OCI-LY1 (cell line): ENCODE measurements around the gene THAP2.
A peak's percentile ranks its signal among the peaks of the same experiment; 100 is the strongest.
"Not testable (repeated sequence)": the region's sequence is repeated elsewhere in the genome, so short reads cannot be mapped to it uniquely, and the experiment has no call there.

Experiments used
- H2AFZ ChIP-seq: fragments of 200-600 bp; sonication (generic), shearing (Covaris generic); 2 replicates; pipeline ENCODE4 v1.6.0; 2014; ENCODE audit warnings: antibody characterized with exemption, mild to moderate bottlenecking, low read length
- H3F3A ChIP-seq: fragments of 200-600 bp; sonication (generic), shearing (Covaris generic); 2 replicates; pipeline ENCODE4 v1.6.0; 2014; ENCODE audit warnings: mild to moderate bottlenecking, antibody characterized with exemption, low read length, moderate library complexity; ENCODE audit not compliant: insufficient read depth
- H3K27ac ChIP-seq: fragments of 200-600 bp; sonication (generic); 2 replicates; pipeline ENCODE4 v1.5.1; 2014; ENCODE audit warnings: low read length, mixed run types, mild to moderate bottlenecking, low read depth; ENCODE audit not compliant: poor library complexity, severe bottlenecking
- H3K27me3 ChIP-seq: fragments of 200-600 bp; sonication (generic); 2 replicates; pipeline ENCODE4 v1.6.0; 2014; ENCODE audit warnings: antibody characterized with exemption, mild to moderate bottlenecking, low read length, moderate library complexity; ENCODE audit not compliant: insufficient read depth
- H3K36me3 ChIP-seq: fragments of 200-600 bp; sonication (generic); 2 replicates; pipeline ENCODE4 v1.6.1; 2014; ENCODE audit warnings: mild to moderate bottlenecking, antibody characterized with exemption, low read length, moderate library complexity, mixed read lengths; ENCODE audit not compliant: insufficient read depth
- H3K4me1 ChIP-seq: fragments of 200-600 bp; sonication (generic); 2 replicates; pipeline ENCODE4 v1.5.1; 2014; ENCODE audit warnings: mild to moderate bottlenecking, low read length, moderate library complexity; ENCODE audit not compliant: insufficient read depth, severe bottlenecking
- H3K4me2 ChIP-seq: fragments of 200-600 bp; sonication (generic), shearing (Covaris generic); 2 replicates; pipeline ENCODE4 v1.6.1; 2014; ENCODE audit warnings: low read length
- H3K4me3 ChIP-seq: fragments of 200-600 bp; sonication (generic); 2 replicates; pipeline ENCODE4 v1.5.1; 2014; ENCODE audit warnings: low read length, low read depth, mild to moderate bottlenecking, mixed read lengths; ENCODE audit not compliant: poor library complexity, severe bottlenecking
- H3K79me2 ChIP-seq: fragments of 200-600 bp; shearing (Covaris generic); 2 replicates; pipeline ENCODE4 v1.6.1; 2016; ENCODE audit warnings: mixed run types, low read length, mixed read lengths; ENCODE audit not compliant: insufficient read depth
- H3K9ac ChIP-seq: fragments of 200-600 bp; sonication (generic), shearing (Covaris generic); 2 replicates; pipeline ENCODE4 v1.6.1; 2014; ENCODE audit warnings: mild to moderate bottlenecking, low read length, mixed read lengths
- H3K9me2 ChIP-seq: fragments of 200-600 bp; sonication (generic), shearing (Covaris generic); 2 replicates; pipeline ENCODE4 v1.6.1; 2014; ENCODE audit warnings: low read depth, mild to moderate bottlenecking, low read length, mixed read lengths
- H3K9me3 ChIP-seq: fragments of 200-600 bp; shearing (Covaris generic); 2 replicates; pipeline ENCODE4 v1.6.1; 2014; ENCODE audit warnings: low read length, mixed read lengths
- H4K20me1 ChIP-seq: fragments of 200-600 bp; sonication (generic), shearing (Covaris generic); 2 replicates; pipeline ENCODE4 v1.6.0; 2016; ENCODE audit warnings: mild to moderate bottlenecking, low read length; ENCODE audit not compliant: insufficient read depth
- CTCF ChIP-seq: fragments of 200-600 bp; sonication (generic), shearing (Covaris generic); IDR thresholded peaks from 2 replicates; pipeline ENCODE4 v1.5.1; 2017; ENCODE audit warnings: mild to moderate bottlenecking, antibody characterized with exemption, low read length, moderate library complexity, mixed read lengths
- EZH2 ChIP-seq: fragments of 200-600 bp; sonication (generic), shearing (Covaris generic); IDR thresholded peaks from 2 replicates; pipeline ENCODE4 v1.8.0; 2017; ENCODE audit warnings: borderline replicate concordance, mixed run types, mild to moderate bottlenecking, antibody characterized with exemption, low read length, moderate library complexity, mixed read lengths

THAP2 gene

GRCh38 chr12:71688961-71689570, 25.0 kb downstream of the THAP2 start:
- Histone ChIP-seq H3K9me3 (no peaks in the 10 kb centered on the region), H3K36me3 (no peaks in the 10 kb centered on the region), H2AFZ (no peak overlapping the region), H3K4me2 (peak overlapping the region; percentile 80), H3K27me3 (no peaks in the 10 kb centered on the region), H3F3A (peaks cover 4% of the 10 kb centered on the region), H3K27ac (peak overlapping the region; percentile 99), H4K20me1 (no peaks in the 10 kb centered on the region), H3K4me1 (peaks cover 83% of the 10 kb centered on the region), H3K79me2 (no peaks in the 10 kb centered on the region; the same call in 1 of the 2 replicates), H3K9ac (peak overlapping the region; percentile 76), H3K4me3 (peak overlapping the region; percentile 76), H3K9me2 (no peaks in the 10 kb centered on the region)
- TF ChIP-seq EZH2 (no peak), CTCF (no peak)

GRCh38 chr12:71691504-71692129, 27.5 kb downstream of the THAP2 start:
- H3K9ac ChIP-seq, result peak overlapping the region; percentile 4
- H3K27me3 ChIP-seq, result no peaks in the 10 kb centered on the region
- TF ChIP-seq CTCF (no peak), EZH2 (no peak)
- H3F3A ChIP-seq, result peaks cover 4% of the 10 kb centered on the region; the same call in 1 of the 2 replicates
- peak overlapping the region; percentile 80 for H3K4me2 ChIP-seq
- peaks cover 85% of the 10 kb centered on the region for H3K4me1 ChIP-seq
- H3K9me3 ChIP-seq, result no peaks in the 10 kb centered on the region
- no peaks in the 10 kb centered on the region for H4K20me1 ChIP-seq
- H3K79me2 ChIP-seq, result no peaks in the 10 kb centered on the region; the same call in 1 of the 2 replicates
- H3K36me3 ChIP-seq, result peaks cover 8% of the 10 kb centered on the region
- H3K27ac ChIP-seq, result peak overlapping the region; percentile 99
- H2AFZ ChIP-seq, result no peak overlapping the region
- H3K9me2 ChIP-seq, result no peaks in the 10 kb centered on the region
- peak overlapping the region; percentile 76 for H3K4me3 ChIP-seq

GRCh38 chr12:71693126-71693525, 29.0 kb downstream of the THAP2 start:
- TF ChIP-seq CTCF, result no peak
- no peak for TF ChIP-seq EZH2
- Histone ChIP-seq H3K79me2 (no peaks in the 10 kb centered on the region; the same call in 1 of the 2 replicates), H3F3A (peaks cover 4% of the 10 kb centered on the region; the same call in 1 of the 2 replicates), H3K27me3 (no peaks in the 10 kb centered on the region), H3K27ac (peak overlapping the region; percentile 99), H3K4me1 (peaks cover 77% of the 10 kb centered on the region), H3K4me2 (peak overlapping the region; percentile 65), H3K4me3 (peak overlapping the region; percentile 35), H2AFZ (no peak overlapping the region), H3K36me3 (peaks cover 23% of the 10 kb centered on the region), H3K9me2 (no peaks in the 10 kb centered on the region), H3K9me3 (no peaks in the 10 kb centered on the region), H4K20me1 (no peaks in the 10 kb centered on the region), H3K9ac (no peak overlapping the region)

- peak overlapping the region; percentile 65 for H3K4me2 ChIP-seq
- H3K27ac ChIP-seq, result peak overlapping the region; percentile 99
- not testable (repeated sequence) for H3K9me2 ChIP-seq, H4K20me1 ChIP-seq, H3F3A ChIP-seq, H3K79me2 ChIP-seq, H3K9me3 ChIP-seq, H2AFZ ChIP-seq, H3K27me3 ChIP-seq
- peaks cover 26% of the 10 kb centered on the region for H3K36me3 ChIP-seq
- peak overlapping the region; percentile 53 for H3K9ac ChIP-seq
- peak overlapping the region; percentile 35 for H3K4me3 ChIP-seq
- H3K4me1 ChIP-seq, result peaks cover 72% of the 10 kb centered on the region
These were observed 29.6 kb downstream of the THAP2 start for GRCh38 chr12:71693651-71694050.
